CD4-positive, alpha-beta T cell (primary cell): ENCODE measurements around the gene LPXN. TPM values are rescaled to one million over a fixed set of nuclear protein-coding genes. Genes with fewer than 3 reads are reported as not detected.

Experiments used
- ATAC-seq: fragments of 200-7000 bp; cut with Tn5 transposase; one replicate; pipeline ENCODE4 v1.10.0; 2022; ENCODE audit warnings: mild to moderate bottlenecking; ENCODE audit not compliant: poor library complexity
- CTCF ChIA-PET: fragments of 350-600 bp; sonication (Branson Sonifier 250); formaldehyde crosslinking; loops from one replicate; lab custom pipeline; 2021; ENCODE audit warnings: antibody characterized with exemption, inconsistent platforms; lab: Charles Lee
- POLR2A ChIA-PET: fragments of 350-600 bp; sonication (Branson Sonifier 250); formaldehyde crosslinking; loops from one replicate; lab custom pipeline; 2021; ENCODE audit warnings: antibody characterized with exemption, inconsistent platforms; lab: Charles Lee
- DNase-seq, 14 experiments: peaks; one replicate each; pipeline ENCODE4 v3.0.0-alpha.2; 2013 to 2020; ENCODE audit warnings: mixed read lengths in 2 of 14
- H3K27ac ChIP-seq, 2 donors: one replicate each; pipeline versions ENCODE4 v1.5.1 to v1.7.0; 2013; ENCODE audit warnings: low read length in 2 of 2, low read depth in 1 of 2, mild to moderate bottlenecking in 1 of 2
- H3K27me3 ChIP-seq, 2 experiments: 1 replicate in 1 of 2; 2 replicates in 1 of 2; pipeline versions ENCODE4 v1.6.1 to v1.7.0; 2013; ENCODE audit warnings: low read length in 2 of 2, control low read depth in 1 of 2, mild to moderate bottlenecking in 1 of 2, moderate library complexity in 1 of 2; ENCODE audit not compliant: insufficient read depth in 2 of 2, control insufficient read depth in 1 of 2
- H3K36me3 ChIP-seq: one replicate; pipeline ENCODE4 v1.6.1; 2013; ENCODE audit warnings: low read length, control low read depth; ENCODE audit not compliant: insufficient read depth
- H3K4me1 ChIP-seq: one replicate; pipeline ENCODE4 v1.6.1; 2013; ENCODE audit warnings: low read length, control low read depth; ENCODE audit not compliant: insufficient read depth
- H3K4me3 ChIP-seq: one replicate; pipeline ENCODE4 v1.5.1; 2013; ENCODE audit warnings: mild to moderate bottlenecking, low read length, moderate library complexity
- H3K9me3 ChIP-seq, 2 experiments: 1 replicate in 1 of 2; 2 replicates in 1 of 2; pipeline versions ENCODE4 v1.6.1 to v1.7.0; 2013; ENCODE audit warnings: low read length in 2 of 2, mild to moderate bottlenecking in 2 of 2, control low read depth in 1 of 2, moderate library complexity in 1 of 2; ENCODE audit not compliant: control insufficient read depth in 1 of 2, insufficient read depth in 1 of 2
- H3K27ac Mint-ChIP-seq: one replicate; pipeline ENCODE4 v1.8.0; 2020; ENCODE audit warnings: mixed read lengths
- H3K27me3 Mint-ChIP-seq: one replicate; pipeline ENCODE4 v1.8.0; 2021; ENCODE audit warnings: mixed read lengths
- H3K36me3 Mint-ChIP-seq: one replicate; pipeline ENCODE4 v1.8.0; 2021; ENCODE audit warnings: low read depth, mixed read lengths
- H3K4me1 Mint-ChIP-seq: one replicate; pipeline ENCODE4 v1.8.0; 2021; ENCODE audit warnings: low read depth, mixed read lengths
- H3K4me3 Mint-ChIP-seq: one replicate; pipeline ENCODE4 v1.8.0; 2020; ENCODE audit warnings: mild to moderate bottlenecking, mixed read lengths
- H3K9me3 Mint-ChIP-seq: one replicate; pipeline ENCODE4 v1.8.0; 2020; ENCODE audit warnings: mixed read lengths
- intact Hi-C, 2 experiments: fragments of 100-400 bp; cut with DNase I in 1 of 2; cut with micrococcal nuclease in 1 of 2; formaldehyde crosslinking; loops; one replicate each; pipeline versions ENCODE4 v1.15.1 to v1.9.0; 2023 to 2025; cut with DNase I, micrococcal nuclease
- total RNA-seq, 174 experiments: library from RNA in 2 of 174; stranded (reverse) in 2 of 174; gene quantifications; one replicate each; pipeline ENCODE4 v1.2.3 and lab custom pipeline; 2021 to 2026
- TF ChIP-seq, protein P1 (sequence below): fragments of 200-600 bp; IDR thresholded peaks from one replicate; pipeline ENCODE4 v1.8.0; 2022; ENCODE audit warnings: antibody characterized with exemption, mild to moderate bottlenecking

Gene LPXN
- total RNA-seq, 2 experiments from 2014 or later = 35.5 to 36.3 TPM

DNA sequence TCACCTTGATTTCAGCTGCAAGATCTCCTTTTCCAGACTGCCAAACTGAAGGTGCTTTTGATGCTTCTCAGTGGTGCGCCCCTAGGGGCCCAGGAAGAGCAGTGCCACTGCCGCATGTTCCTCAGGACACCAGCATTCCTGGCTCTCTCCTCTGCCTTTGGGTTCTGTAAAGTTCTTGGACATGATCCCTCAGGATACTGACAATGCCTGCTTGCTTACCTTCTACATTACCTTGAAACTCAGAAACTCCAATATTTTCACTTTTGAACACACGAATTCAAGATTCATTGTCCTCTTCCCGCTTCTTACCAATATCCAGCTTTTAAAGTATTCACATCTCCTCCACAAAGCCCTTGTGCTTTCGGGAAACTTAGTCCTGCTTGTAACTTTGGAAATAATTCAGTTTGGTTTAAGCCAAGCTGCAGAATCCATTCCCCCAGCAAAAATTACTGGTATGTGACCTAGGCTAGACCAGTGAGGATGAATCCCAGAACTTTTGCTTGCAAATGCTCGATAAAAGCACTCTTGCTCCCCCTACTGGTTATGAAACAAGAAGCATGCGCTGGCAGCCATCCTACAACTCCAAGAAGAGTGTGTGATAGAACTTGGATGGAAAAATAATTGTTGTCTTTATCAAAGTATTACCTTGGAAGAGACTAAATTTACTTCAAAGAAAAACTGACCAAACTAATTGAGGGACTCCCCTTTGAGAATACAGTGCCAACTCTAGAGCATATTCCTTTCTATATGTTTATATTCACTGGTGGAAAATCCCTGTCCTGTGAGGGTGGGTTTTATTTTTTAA is 51.2 kb downstream of the LPXN start:
- Histone ChIP-seq H3K9me3 (no peaks in the 10 kb centered on the region), H3K4me3 (peak overlapping the region; percentile 39), H3K4me1 (peaks cover 17% of the 10 kb centered on the region), H3K27ac (peak overlapping the region; percentile 50 to 83), H3K36me3 (peaks cover 23% of the 10 kb centered on the region), H3K27me3 (no peaks in the 10 kb centered on the region)
- Mint-ChIP-seq H3K4me1 (peaks cover 78% of the 10 kb centered on the region), H3K36me3 (peaks cover 31% of the 10 kb centered on the region), H3K27ac (peak overlapping the region; percentile 95), H3K27me3 (no peaks in the 10 kb centered on the region), H3K9me3 (no peaks in the 10 kb centered on the region), H3K4me3 (peak overlapping the region; percentile 63)
- POLR2A ChIA-PET = interaction anchor here (0.6 to 6.4 kb wide), 8 partner anchors 9 to 1065 kb away, joined by 3 to 60 read pairs (median 4); partner anchors contain the start of genes LPXN, SELENOH and ZFP91
- TF ChIP-seq, protein P1, sequence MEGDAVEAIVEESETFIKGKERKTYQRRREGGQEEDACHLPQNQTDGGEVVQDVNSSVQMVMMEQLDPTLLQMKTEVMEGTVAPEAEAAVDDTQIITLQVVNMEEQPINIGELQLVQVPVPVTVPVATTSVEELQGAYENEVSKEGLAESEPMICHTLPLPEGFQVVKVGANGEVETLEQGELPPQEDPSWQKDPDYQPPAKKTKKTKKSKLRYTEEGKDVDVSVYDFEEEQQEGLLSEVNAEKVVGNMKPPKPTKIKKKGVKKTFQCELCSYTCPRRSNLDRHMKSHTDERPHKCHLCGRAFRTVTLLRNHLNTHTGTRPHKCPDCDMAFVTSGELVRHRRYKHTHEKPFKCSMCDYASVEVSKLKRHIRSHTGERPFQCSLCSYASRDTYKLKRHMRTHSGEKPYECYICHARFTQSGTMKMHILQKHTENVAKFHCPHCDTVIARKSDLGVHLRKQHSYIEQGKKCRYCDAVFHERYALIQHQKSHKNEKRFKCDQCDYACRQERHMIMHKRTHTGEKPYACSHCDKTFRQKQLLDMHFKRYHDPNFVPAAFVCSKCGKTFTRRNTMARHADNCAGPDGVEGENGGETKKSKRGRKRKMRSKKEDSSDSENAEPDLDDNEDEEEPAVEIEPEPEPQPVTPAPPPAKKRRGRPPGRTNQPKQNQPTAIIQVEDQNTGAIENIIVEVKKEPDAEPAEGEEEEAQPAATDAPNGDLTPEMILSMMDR = peak; percentile 93
- intact Hi-C loops = loop anchor here (1.0 to 10.0 kb wide), 7 partner anchors 38 to 1070 kb away; partner anchors contain the start of genes UBE2L6 (in 2 of the 2) and ZDHHC5 (in 1 of the 2)
- DNase-seq (peak in 13 of 14 experiments; percentile 16 to 84 (median 35)), ATAC-seq (peak; percentile 65)
- CTCF ChIA-PET = interaction anchor here (0.5 to 3.9 kb wide), 20 partner anchors 9 to 634 kb away, joined by 3 to 13 read pairs (median 3); partner anchors contain the start of genes LPXN and ZFP91

DNA sequence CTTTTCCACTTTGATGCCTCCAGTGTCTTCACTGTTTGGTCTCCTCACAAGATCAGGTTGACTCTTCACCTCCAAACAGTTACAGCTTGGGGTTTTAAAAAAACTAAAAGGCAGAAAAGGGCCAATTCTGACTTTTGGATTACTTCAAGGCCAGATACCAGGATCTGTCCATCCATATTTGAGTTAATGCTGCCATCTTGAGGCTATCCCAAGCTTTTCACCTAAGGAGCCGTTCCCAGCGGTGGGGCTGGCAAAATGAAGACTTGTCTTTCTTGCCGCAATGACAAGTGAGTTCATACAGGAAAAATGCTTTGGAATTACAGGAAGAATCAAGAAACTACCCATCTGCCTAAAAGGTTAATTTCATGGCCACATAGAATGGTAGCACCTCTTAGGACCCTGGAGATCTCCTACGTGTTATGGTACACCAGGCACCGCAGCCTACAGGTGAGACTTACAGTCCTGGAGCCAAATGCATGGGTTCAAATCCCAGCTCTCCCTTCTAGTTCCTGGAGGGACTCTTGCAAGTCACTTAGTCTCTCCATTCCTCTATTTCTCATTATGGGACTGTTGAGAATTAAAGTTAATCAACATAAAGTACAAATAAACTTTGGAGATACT is 61.8 kb downstream of the LPXN start:
- no peaks in the 10 kb centered on the region for H3K36me3 ChIP-seq
- H3K4me3 ChIP-seq = no peak overlapping the region
- no peaks in the 10 kb centered on the region for H3K36me3 Mint-ChIP-seq
- H3K27ac ChIP-seq = no peak overlapping the region
- no peak overlapping the region for H3K4me3 Mint-ChIP-seq
- no peaks in the 10 kb centered on the region for H3K27me3 ChIP-seq
- DNase-seq (peak in 3 of 14 experiments; percentile 15 to 42 (median 38)), ATAC-seq (no peak)
- POLR2A ChIA-PET = no interaction called here
- no peaks in the 10 kb centered on the region for H3K9me3 Mint-ChIP-seq
- intact Hi-C loops = loop anchor here in 1 of 2 experiments (5.0 to 10.0 kb wide), 2 partner anchors 692 to 1169 kb away; no protein-coding TSS in a partner anchor
- peaks cover 4% of the 10 kb centered on the region for H3K4me1 Mint-ChIP-seq
- TF ChIP-seq, protein P1 = peak; percentile 28
- CTCF ChIA-PET = no interaction called here
- no peaks in the 10 kb centered on the region for H3K4me1 ChIP-seq
- H3K27me3 Mint-ChIP-seq = no peaks in the 10 kb centered on the region
- no peaks in the 10 kb centered on the region for H3K9me3 ChIP-seq
- no peak overlapping the region for H3K27ac Mint-ChIP-seq

DNA sequence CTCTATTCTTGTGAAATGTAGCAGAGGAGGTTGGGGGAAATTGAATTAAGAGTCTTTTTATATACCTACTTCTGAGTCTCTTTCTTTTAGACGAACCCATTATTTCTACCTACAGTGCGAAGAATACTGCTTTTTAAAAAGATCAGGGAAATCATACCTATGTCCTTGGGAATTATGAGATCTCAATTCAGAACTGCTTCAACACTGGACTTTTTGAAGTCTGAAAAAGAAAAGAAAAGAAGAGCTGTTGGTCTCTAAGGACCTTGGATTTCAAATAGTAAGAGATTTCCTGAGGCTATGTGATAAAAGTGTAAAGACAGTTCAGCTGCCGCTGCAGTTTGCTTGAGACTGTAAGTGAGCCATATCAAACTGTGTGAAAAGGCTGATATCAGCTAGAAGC is 64.0 kb downstream of the LPXN start:
- H3K27me3 ChIP-seq = no peaks in the 10 kb centered on the region
- CTCF ChIA-PET = interaction anchor here (1.2 kb wide), 1 partner anchor 13 kb away, joined by 4 read pairs; no protein-coding TSS in a partner anchor
- Mint-ChIP-seq H3K27me3 (no peaks in the 10 kb centered on the region), H3K9me3 (no peaks in the 10 kb centered on the region), H3K4me1 (peaks cover 4% of the 10 kb centered on the region), H3K36me3 (no peaks in the 10 kb centered on the region), H3K27ac (no peak overlapping the region), H3K4me3 (no peak overlapping the region)
- intact Hi-C loops = loop anchor here in 1 of 2 experiments (5.0 to 10.0 kb wide), 2 partner anchors 689 to 1167 kb away; no protein-coding TSS in a partner anchor
- no peaks in the 10 kb centered on the region for H3K4me1 ChIP-seq
- ATAC-seq (no peak), DNase-seq (no peak)
- TF ChIP-seq, protein P1 = no peak
- H3K27ac ChIP-seq = no peak overlapping the region
- no peak overlapping the region for H3K4me3 ChIP-seq
- no peaks in the 10 kb centered on the region for H3K9me3 ChIP-seq
- H3K36me3 ChIP-seq = no peaks in the 10 kb centered on the region
- POLR2A ChIA-PET = no interaction called here
